ENCODE measurements around the gene CRELD1.

GRCh38 chr3:9932535-9932842 is 1.1 kb upstream of the CRELD1 start:
- TF ChIP-seq FOXP2 (optimal IDR thresholded peaks at IDR 0.05; ENCODE audit: borderline replicate concordance, extremely low read depth, extremely low read length, insufficient read depth) (no peak), POLR2AphosphoS5 (IDR thresholded peaks at IDR 0.05; ENCODE audit: low read depth, low read length) (no peak), REST (IDR thresholded peaks at IDR 0.05; ENCODE audit: insufficient read depth in 1 of 2, low read depth in 2 of 2, low read length in 2 of 2) (no peak), TAF1 (IDR thresholded peaks at IDR 0.05; ENCODE audit: borderline replicate concordance, insufficient read depth, low read length) (no peak)

Measured in PFSK-1 (cell line).